Bronchial epithelial cell (primary cell): ENCODE results near the gene PTPN4. TPM values are rescaled to one million over a fixed set of nuclear protein-coding genes. Genes with fewer than 3 reads are reported as not detected.

Source experiments
- DNase-seq: peaks from one replicate; pipeline ENCODE4 v3.0.0-alpha.2; 2010; ENCODE audit warnings: low read depth
- FAIRE-seq: peaks from 2 replicates; lab custom pipeline; 2011; peaks lifted over from hg19 to GRCh38; lab: Jason Lieb, UNC
- H3K27me3 ChIP-seq: 2 replicates; pipeline ENCODE4 v1.5.1; 2011; ENCODE audit warnings: low read length; ENCODE audit not compliant: control insufficient read depth, insufficient read depth
- H3K36me3 ChIP-seq: 2 replicates; pipeline ENCODE4 v1.5.1; 2011; ENCODE audit warnings: low read length; ENCODE audit not compliant: control insufficient read depth, insufficient read depth
- H3K4me3 ChIP-seq: 2 replicates; pipeline ENCODE4 v1.5.1; 2011; ENCODE audit warnings: mild to moderate bottlenecking, low read depth, low read length, control low read depth
- total RNA-seq: library from RNA; depleted of rRNA; stranded (reverse); fragments of >200 nt; gene quantifications from 2 replicates; pipeline ENCODE4 v1.2.1, GENCODE V29; 2014
- TF ChIP-seq, protein P1 (sequence below): IDR thresholded peaks from 2 replicates; pipeline ENCODE4 v1.5.1; 2011; ENCODE audit warnings: mild to moderate bottlenecking, moderate library complexity, low read length, control low read depth, inconsistent platforms; ENCODE audit not compliant: insufficient read depth, severe bottlenecking

The PTPN4 gene
- total RNA-seq, 1 donor from 2014 or later: 20.5 TPM

DNA sequence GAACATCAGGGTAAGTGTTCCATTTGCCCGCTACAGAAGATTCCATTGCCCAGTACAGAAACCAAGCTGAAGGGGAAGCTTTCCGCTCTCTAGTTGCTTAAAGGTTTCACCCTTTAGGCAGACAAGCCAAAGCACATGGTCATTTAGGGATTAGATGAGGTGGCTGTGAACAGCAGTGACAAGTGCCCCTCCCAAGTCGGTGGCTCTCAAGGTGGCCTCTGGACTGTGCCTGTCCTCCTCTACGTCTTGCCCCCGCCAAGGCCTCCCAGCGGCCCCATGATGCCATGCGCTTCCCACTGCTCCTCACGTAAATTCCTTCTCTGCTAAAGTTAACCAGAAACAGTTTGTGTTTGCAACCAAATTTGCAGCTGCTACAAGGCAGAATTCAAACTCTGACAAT lies 24.2 kb upstream of the PTPN4 start:
- no peak for FAIRE-seq
- DNase-seq: no peak
- no peak overlapping the region for H3K4me3 ChIP-seq

GRCh38 chr2:119736021-119736420 lies 23.7 kb upstream of the PTPN4 start:
- TF ChIP-seq, protein P1, sequence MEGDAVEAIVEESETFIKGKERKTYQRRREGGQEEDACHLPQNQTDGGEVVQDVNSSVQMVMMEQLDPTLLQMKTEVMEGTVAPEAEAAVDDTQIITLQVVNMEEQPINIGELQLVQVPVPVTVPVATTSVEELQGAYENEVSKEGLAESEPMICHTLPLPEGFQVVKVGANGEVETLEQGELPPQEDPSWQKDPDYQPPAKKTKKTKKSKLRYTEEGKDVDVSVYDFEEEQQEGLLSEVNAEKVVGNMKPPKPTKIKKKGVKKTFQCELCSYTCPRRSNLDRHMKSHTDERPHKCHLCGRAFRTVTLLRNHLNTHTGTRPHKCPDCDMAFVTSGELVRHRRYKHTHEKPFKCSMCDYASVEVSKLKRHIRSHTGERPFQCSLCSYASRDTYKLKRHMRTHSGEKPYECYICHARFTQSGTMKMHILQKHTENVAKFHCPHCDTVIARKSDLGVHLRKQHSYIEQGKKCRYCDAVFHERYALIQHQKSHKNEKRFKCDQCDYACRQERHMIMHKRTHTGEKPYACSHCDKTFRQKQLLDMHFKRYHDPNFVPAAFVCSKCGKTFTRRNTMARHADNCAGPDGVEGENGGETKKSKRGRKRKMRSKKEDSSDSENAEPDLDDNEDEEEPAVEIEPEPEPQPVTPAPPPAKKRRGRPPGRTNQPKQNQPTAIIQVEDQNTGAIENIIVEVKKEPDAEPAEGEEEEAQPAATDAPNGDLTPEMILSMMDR: no peak
- FAIRE-seq (no peak), DNase-seq (no peak)
- Histone ChIP-seq H3K4me3 (no peak overlapping the region), H3K27me3 (peaks cover 10% of the 10 kb centered on the region), H3K36me3 (no peaks in the 10 kb centered on the region)

More for the DNA sequence above, 24.2 kb upstream of the PTPN4 start:
- no peaks in the 10 kb centered on the region for H3K36me3 ChIP-seq
- H3K27me3 ChIP-seq: peaks cover 10% of the 10 kb centered on the region
- TF ChIP-seq, protein P1: no peak

GRCh38 chr2:119739580-119740255 lies 20.0 kb upstream of the PTPN4 start:
- Histone ChIP-seq H3K27me3 (peaks cover 10% of the 10 kb centered on the region), H3K4me3 (no peak overlapping the region), H3K36me3 (no peaks in the 10 kb centered on the region)
- DNase-seq (no peak), FAIRE-seq (no peak)
- TF ChIP-seq, protein P1: no peak

GRCh38 chr2:119741001-119741400 lies 18.7 kb upstream of the PTPN4 start:
- no peak for DNase-seq
- Histone ChIP-seq H3K36me3 (no peaks in the 10 kb centered on the region), H3K4me3 (no peak overlapping the region), H3K27me3 (peaks cover 3% of the 10 kb centered on the region)
- no peak for FAIRE-seq
- TF ChIP-seq, protein P1: no peak

GRCh38 chr2:119741868-119742267 lies 17.9 kb upstream of the PTPN4 start:
- no peaks in the 10 kb centered on the region for H3K36me3 ChIP-seq
- no peak for FAIRE-seq
- peak; percentile 50 for DNase-seq
- H3K27me3 ChIP-seq: peaks cover 5% of the 10 kb centered on the region
- TF ChIP-seq, protein P1: no peak
- H3K4me3 ChIP-seq: no peak overlapping the region
